Limb (tissue), 2 donors: ENCODE data around the gene AFTPH.

Experiments used
- DNase-seq, 2 donors: peaks; one replicate each; pipeline ENCODE4 v3.0.0-alpha.2; 2016; ENCODE audit errors: extremely low spot score in 2 of 2

Gene AFTPH

DNA sequence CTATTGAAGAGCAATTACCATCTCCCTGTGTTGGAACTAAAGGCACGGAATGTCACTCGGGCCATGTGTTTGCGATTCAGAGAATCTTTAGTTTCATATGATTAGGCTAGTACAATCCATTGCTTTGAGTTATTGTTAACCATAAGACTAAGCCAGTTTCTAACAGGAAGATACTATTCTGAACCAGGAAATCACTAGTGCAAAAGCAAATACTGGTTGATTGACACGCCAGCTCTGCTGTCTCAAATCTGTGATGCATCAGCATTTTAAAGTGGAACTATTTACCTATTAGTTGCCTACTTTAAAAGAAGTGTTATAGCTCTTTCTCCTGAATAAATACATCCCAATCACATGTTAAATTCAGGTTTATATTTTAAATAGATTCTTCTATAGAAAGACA lies 61.9 kb downstream of the AFTPH start:
- DNase-seq = no peak

GRCh38 chr2:64586883-64587481 lies 62.9 kb downstream of the AFTPH start:
- peak in 1 of 2 donors; percentile 81 for DNase-seq

- DNase-seq = no peak
These were observed 63.4 kb downstream of the AFTPH start for GRCh38 chr2:64587561-64587960.

DNA sequence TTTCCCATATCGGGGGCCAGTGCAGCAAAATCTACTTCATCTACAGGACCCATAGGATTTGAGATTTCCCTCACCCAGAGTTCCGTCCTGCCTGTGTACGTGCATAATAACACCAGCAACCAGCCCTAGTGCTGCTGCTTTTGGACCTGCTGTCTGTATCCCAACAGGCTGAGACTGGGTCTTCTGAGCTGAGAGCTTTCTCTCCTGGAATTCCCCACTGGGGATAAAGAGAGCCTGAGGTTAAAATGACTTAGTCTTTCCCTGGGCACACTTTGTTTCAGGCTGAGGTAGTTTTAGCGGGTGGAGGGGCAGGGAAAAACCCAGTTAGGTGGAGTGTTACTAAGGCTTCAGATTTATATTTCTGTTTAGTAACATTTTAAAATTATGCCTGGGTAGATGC lies 67.1 kb downstream of the AFTPH start:
- DNase-seq = no peak

DNA sequence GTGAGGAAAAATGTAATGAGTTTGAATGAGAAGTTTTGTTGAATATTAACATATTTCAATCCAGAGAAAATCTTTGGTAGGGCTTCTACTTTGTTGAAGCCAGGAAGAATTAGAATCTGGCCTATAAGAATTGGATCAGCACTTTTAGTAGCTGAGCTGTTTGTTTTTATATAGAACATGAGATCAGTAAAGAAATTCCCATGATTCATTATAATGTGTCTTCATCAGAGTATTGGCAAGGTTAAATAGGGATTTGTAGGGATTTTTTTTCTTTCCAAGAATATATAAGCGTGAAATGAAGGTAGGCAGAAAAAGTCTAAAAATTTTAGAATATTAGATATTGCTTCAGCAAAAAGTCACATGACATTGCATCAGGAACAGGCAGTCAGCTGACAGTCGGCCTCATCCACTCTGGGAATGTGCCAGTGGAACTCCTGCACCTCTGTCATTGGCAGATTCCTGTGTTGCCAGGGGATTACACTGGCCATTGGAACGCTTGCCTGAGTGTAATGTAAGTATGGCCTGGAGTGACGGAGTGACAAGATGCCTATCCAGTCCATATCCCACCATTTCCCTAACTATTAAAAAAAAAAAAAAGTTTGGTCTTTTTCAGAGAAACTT lies 69.0 kb downstream of the AFTPH start:
- DNase-seq = no peak

DNA sequence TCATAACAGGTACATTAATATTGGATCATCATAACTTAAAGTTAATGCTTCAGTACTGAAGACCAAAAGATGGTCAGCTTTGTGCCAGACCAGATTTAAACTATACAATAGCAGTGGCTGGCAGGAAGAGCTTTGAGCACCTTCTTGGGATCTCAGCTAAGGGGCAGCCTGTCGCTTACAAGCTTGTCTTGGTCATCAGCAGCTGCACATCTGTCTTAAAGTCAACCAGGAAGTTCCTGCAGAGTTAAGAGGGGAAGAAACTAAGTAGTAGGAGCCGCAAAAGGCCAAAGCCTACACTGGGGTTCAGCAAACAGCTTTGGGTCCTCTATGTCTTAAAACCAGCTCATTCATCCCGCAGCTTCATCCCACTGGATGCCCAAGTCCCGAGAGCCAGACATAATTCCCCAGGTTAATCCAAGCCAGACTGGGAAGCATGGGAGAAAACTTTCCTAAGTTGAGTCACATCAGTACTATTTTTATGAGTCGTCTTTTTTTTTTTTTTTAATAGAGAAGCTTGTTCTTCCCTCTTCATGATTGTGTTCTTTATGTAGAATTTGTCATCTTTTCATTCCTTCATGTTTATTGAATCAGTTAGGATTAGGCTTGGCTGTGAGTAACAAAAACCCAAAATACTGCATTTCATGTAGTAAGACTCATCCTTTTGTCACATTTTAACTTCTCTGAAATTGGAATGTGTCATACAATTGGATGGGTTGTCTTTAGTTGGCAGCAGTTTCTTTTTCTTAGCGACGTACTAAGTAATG lies 70.3 kb downstream of the AFTPH start:
- DNase-seq = no peak

DNA sequence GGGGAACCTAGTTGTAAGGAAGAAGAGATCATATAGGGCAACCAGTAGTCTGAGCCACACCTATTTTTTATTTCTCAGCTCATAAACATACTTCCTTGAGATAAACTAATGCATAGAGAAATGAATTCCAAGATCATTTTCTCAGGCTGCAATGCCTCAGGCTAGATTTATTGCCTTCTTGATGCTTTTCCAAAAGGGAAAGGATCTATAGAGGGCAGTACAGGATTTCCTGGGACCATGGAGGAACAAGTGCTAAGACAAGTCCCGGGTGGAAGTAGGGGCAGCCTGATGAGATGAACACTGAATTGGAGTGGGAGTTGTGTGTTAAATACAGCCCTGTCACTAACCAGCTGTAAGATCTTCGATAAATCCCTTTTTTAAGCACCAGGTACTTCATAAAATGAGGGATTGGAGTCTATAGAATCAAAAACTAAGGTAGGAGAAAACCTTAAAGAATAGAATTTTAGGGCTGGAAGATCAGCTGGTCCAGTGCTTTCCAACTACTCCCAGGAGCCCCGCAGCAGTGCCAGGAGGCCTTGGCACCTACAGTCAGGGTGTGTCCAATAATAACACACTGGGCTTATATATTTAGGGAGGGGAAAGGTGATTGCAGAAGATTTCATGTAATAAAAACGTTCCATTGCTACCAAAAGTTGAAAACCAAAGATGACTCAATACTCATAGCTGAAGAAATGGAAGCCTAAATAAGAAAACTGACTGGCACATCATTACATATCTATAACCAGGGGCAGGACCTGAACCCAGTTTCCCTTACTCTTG lies 71.5 kb downstream of the AFTPH start:
- no peak for DNase-seq

DNA sequence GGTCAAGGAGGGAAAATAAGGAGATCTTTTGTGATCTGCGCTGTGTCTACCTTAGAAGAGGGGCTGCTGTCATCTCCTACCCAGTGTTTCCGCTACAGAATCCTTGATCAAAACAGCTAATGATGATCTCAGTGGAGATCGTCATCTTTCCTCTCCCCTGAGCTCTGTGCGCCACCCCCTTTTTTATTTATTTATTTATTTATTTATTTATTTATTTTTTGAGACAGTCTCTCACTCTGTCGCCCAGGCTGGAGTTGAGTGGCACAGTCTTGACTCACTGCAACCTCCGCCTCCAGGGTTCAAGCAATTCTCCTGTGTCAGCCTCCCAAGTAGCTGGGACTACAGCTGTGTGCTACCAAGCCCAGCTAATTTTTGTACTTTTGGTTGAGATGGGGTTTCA lies 74.1 kb downstream of the AFTPH start:
- DNase-seq = no peak

- no peak for DNase-seq
These were observed 75.3 kb downstream of the AFTPH start for GRCh38 chr2:64599469-64599868.

- DNase-seq = no peak
These were observed 77.1 kb downstream of the AFTPH start for GRCh38 chr2:64601034-64601754.

DNA sequence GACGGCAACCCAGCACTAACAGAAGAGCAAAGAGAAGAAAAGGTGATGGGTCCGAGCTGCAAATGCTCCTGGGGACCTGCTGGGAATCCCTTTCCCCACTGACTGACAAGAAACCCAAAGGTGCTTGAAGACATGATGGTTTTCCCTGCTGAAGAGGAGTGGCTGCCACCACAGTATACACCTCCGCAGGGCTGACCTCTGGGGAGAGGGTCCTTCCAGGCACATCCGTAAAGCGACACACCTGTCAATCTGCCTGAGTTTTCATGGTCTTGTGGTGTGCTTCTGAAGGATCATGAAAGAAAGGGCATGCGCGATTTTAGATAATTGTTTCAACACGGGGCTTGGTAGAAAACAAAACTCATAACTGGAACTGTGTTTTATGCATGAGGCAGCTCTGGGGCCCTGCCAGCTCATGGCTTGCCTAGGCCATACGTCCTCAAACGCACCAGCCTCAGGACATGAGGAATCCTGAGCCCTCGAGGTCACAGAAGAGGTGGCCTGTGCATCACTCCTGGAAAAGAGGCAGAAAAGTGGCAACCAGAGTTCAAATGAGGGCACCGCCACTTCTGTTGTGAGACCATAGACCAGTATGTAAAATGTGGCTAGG lies 77.8 kb downstream of the AFTPH start:
- no peak for DNase-seq

GRCh38 chr2:64602436-64602835 lies 78.3 kb downstream of the AFTPH start:
- DNase-seq = no peak

DNA sequence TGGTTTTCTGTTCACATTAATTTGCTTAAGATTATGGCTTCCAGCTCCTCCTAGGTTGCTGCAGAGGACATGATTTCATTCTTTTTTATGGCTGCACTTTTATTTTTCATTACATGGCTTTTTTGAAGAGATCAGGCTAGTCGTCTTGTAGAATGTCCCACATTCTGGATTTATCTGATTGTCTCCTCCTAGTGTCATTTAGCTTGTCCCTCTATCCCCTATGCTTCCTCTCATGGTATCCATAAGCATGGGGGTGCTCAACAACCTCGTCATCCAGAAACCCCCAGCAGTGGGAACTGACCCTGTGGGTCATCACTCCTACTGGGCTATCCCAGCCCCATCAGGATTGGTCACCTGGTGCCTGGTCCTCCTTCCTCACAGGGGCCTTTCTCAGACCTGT lies 80.0 kb downstream of the AFTPH start:
- DNase-seq = no peak

DNA sequence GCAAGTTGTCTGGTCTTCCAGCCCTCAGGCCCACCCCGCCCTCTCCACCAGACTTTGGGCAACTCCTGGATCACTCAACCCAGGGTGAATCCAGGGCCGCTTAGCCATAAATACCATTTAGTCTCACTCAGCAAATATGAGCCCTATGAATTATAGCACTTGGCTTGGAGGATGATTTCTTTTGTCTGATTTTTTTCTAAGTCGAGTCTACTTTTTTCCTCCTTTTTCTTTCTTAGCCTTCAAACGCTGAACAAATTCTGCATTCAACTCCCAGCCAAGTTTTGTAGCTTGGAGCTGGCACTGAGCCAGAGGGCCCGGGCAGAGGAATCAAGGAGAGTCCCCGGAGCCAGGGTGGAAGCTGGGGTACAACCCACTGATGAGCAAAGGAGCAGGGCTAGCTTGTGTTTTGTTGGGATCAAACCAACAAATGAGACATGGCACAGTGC lies 80.9 kb downstream of the AFTPH start:
- DNase-seq = no peak

DNA sequence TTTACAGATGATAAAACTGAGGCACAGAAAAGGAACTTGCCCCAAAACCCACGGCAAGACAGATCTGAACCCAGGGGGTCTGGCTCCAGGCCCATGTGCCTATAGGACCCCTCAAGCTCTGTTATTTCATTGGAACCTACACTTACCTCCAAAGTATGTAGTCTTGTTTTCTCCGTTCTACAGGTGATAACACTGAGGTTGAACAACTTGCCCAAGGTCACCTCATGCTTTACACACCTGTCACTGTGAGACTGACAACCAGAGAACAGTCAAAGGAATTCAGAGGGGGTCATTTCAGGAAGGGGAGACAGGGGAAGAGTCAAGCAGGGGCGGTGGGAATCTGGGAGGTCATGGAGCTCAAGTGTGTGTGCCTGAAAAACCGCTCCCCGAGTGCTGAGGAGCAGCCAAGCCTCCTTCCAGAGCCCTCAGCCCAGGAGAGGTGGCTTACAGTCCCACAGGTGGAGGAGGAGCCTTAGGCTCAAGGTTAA lies 81.9 kb downstream of the AFTPH start:
- DNase-seq = no peak

DNA sequence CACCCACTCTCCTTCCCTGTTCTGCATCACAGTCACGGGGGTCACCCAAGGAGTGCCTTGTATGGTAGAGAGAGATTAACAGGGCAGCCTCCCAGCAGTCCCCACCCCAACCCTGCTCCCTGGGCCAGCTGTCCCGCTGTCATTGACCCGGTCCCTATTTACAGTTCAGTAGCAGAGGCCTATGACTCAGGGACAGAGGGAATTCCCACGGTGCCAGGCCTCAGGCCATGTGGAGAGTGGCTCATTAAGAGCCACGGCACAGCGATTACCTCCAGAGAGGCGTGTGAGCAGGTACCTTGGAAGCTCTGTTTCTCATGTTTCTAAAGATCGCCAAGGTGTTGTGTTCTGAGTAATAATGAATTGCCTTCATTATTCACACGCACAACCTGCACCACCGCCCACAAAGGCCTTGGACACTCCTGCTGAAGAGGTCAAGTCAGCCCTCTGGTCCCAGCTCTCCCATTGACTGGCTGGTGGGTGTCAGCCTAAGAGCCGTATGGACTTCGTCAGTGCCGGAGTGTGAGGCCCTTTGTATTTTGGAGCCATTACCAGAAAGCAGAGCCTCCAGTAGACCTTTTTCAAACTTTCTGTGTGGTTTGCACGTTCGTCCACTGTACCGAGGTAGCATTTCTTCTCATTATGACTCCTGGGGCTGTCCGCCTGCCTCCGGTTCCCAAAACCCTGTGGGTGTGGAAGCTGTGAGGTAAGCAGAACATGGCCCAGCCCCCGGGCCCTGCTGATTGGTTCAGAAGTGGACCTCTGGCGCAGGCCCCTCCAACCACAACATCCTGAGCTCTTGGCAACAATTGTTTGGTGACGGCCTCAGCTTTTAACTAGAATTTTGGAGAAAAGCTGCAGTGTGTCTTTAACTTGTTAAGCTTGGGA lies 82.6 kb downstream of the AFTPH start:
- peak; percentile 79 to 80 for DNase-seq

- DNase-seq = no peak
These were observed 83.5 kb downstream of the AFTPH start for GRCh38 chr2:64607381-64608304.

- no peak for DNase-seq
These were observed 84.7 kb downstream of the AFTPH start for GRCh38 chr2:64608867-64609226.
